K562 (cell line): Measurements from ENCODE around the gene MBNL2. TPM values are rescaled to one million over a fixed set of nuclear protein-coding genes. Genes with fewer than 3 reads are reported as not detected.
A peak's percentile ranks its signal among the peaks of the same experiment; 100 is the strongest.

ENCODE experiments used
- ATAC-seq: fragments of 200-7000 bp; cut with Tn5 transposase; 3 replicates; pipeline ENCODE4 v1.9.1; 2020; ENCODE audit warnings: moderate library complexity
- BruUV-seq: library from RNA; stranded (reverse); fragments of 400-500 nt; replicated peaks from 2 replicates; lab custom pipeline; 2021; lab: Mats Ljungman, UMichigan
- CTCF ChIA-PET: fragments of 300-600 bp; formaldehyde crosslinking; extraction: SDS; loops from one replicate; lab custom pipeline; 2021; ENCODE audit warnings: low intra/inter-chr PET ratio; lab: Yijun Ruan, JAX
- POLR2A ChIA-PET: fragments of 300-600, 350-650 bp; sonication (Branson Sonifier 250); formaldehyde crosslinking; extraction: SDS; loops from one replicate; lab custom pipeline; 2021; ENCODE audit warnings: antibody characterized with exemption, inconsistent platforms; lab: Yijun Ruan, JAX
- DNase-seq, 4 experiments: peaks; one replicate each; pipeline versions ENCODE4 v3.0.0 to v3.0.0-alpha.2; 2011 to 2018; ENCODE audit warnings: low spot score in 3 of 4, mixed read lengths in 3 of 4; ENCODE audit errors: extremely low read depth in 1 of 4
- FAIRE-seq: peaks from 2 replicates; lab custom pipeline; 2011; peaks lifted over from hg19 to GRCh38; lab: Jason Lieb, UNC
- H2AFZ ChIP-seq: 2 replicates; pipeline ENCODE4 v1.6.0; 2011; ENCODE audit warnings: low read depth, low read length, control low read depth, inconsistent platforms
- H3K27ac ChIP-seq: fragments of 200-600 bp; 3 replicates; pipeline ENCODE4 v1.8.0; 2011; ENCODE audit warnings: low read depth, mild to moderate bottlenecking, control low read depth, inconsistent platforms, low read length, moderate library complexity, mixed read lengths; ENCODE audit errors: extremely low read depth
- H3K27me3 ChIP-seq, 2 experiments: fragments of 300-600 bp in 1 of 2; 2 replicates in 1 of 2; 3 replicates in 1 of 2; pipeline versions ENCODE4 v1.6.0 to v1.8.0; 2011; ENCODE audit warnings: inconsistent platforms in 2 of 2, low read length in 2 of 2, mild to moderate bottlenecking in 1 of 2, mixed read lengths in 1 of 2, moderate library complexity in 1 of 2; ENCODE audit not compliant: control insufficient read depth in 2 of 2, insufficient read depth in 2 of 2
- H3K36me3 ChIP-seq: fragments of 300-600 bp; 3 replicates; pipeline ENCODE4 v1.8.0; 2011; ENCODE audit warnings: mild to moderate bottlenecking, low read length, inconsistent platforms; ENCODE audit not compliant: control insufficient read depth, insufficient read depth
- H3K4me1 ChIP-seq, 2 experiments: fragments of 200-600 bp in 1 of 2; replicated peaks in 1 of 2; 2 replicates in 1 of 2; 3 replicates in 1 of 2; pipeline versions ENCODE4 v1.5.1 to v1.8.0; 2011; ENCODE audit warnings: inconsistent platforms in 2 of 2, low read length in 2 of 2, mild to moderate bottlenecking in 1 of 2, mixed read lengths in 1 of 2, moderate library complexity in 1 of 2; ENCODE audit not compliant: control insufficient read depth in 2 of 2, insufficient read depth in 2 of 2
- H3K4me2 ChIP-seq: 2 replicates; pipeline ENCODE4 v1.6.1; 2011; ENCODE audit warnings: low read length, control low read depth, inconsistent platforms, mixed read lengths; ENCODE audit not compliant: insufficient read depth
- H3K4me3 ChIP-seq: fragments of 200-600 bp; sonication (generic), shearing (Covaris generic); 2 replicates; pipeline ENCODE4 v1.5.1; 2016; ENCODE audit warnings: control low read depth, inconsistent platforms
- H3K79me2 ChIP-seq: fragments of 200-600 bp; 3 replicates; pipeline ENCODE4 v1.8.0; 2011; ENCODE audit warnings: low read length, inconsistent platforms; ENCODE audit not compliant: control insufficient read depth, insufficient read depth
- H3K9ac ChIP-seq, 2 experiments: 2 replicates each; pipeline versions ENCODE4 v1.6.0 to v1.6.1; 2011; ENCODE audit warnings: low read depth in 2 of 2, low read length in 2 of 2, control low read depth in 1 of 2, inconsistent platforms in 1 of 2, mild to moderate bottlenecking in 1 of 2, mixed read lengths in 1 of 2; ENCODE audit not compliant: insufficient read depth in 1 of 2
- H3K9me1 ChIP-seq: one replicate; pipeline ENCODE4 v1.6.0; 2011; ENCODE audit warnings: inconsistent platforms, mild to moderate bottlenecking, low read length, moderate library complexity; ENCODE audit not compliant: control insufficient read depth, insufficient read depth
- H3K9me3 ChIP-seq: replicated peaks from 2 replicates; pipeline ENCODE4 v1.5.1; 2011; ENCODE audit warnings: low read depth, low read length, inconsistent platforms; ENCODE audit not compliant: control insufficient read depth, insufficient read depth
- H4K20me1 ChIP-seq: replicated peaks from 2 replicates; pipeline ENCODE4 v1.6.1; 2011; ENCODE audit warnings: low read length, inconsistent platforms, mixed read lengths; ENCODE audit not compliant: control insufficient read depth, insufficient read depth
- ARID1B ChIP-seq: fragments of 450-650 bp; IDR thresholded peaks from 2 replicates; pipeline ENCODE4 v1.6.1; 2016; ENCODE audit warnings: antibody characterized with exemption, mild to moderate bottlenecking, inconsistent platforms
- IRF2 ChIP-seq: sonication (generic); formaldehyde crosslinking; IDR thresholded peaks from 2 replicates; pipeline ENCODE4 v1.8.1; 2022; ENCODE audit warnings: mild to moderate bottlenecking, missing genetic modification reagents
- MECOM ChIP-seq: fragments of 250-450 bp; sonication (Bioruptor Pico); IDR thresholded peaks from 2 replicates; pipeline ENCODE4 v1.8.0; 2022; ENCODE audit warnings: inconsistent platforms
- RBBP5 ChIP-seq: fragments of 200-600 bp; sonication (generic); IDR thresholded peaks from 2 replicates; pipeline ENCODE4 v1.6.1; 2012; ENCODE audit warnings: borderline replicate concordance, mild to moderate bottlenecking, low read length, control low read depth, inconsistent platforms; ENCODE audit not compliant: insufficient read depth, poor library complexity, severe bottlenecking
- RBM15 ChIP-seq: fragments of 200-400 bp; formaldehyde crosslinking; IDR thresholded peaks from 2 replicates; pipeline ENCODE4 v1.6.1; 2018; ENCODE audit warnings: mild to moderate bottlenecking, low read length, moderate library complexity; ENCODE audit not compliant: insufficient read depth
- TBP ChIP-seq: optimal IDR thresholded peaks from 2 replicates; pipeline ENCODE3; 2011; ENCODE audit warnings: low read depth, low read length, improper control_type of control experiment
- ZKSCAN1 ChIP-seq: fragments of 150-350 bp; IDR thresholded peaks from 2 replicates; pipeline ENCODE4 v1.6.1; 2016; ENCODE audit warnings: low read depth, low read length
- ZNF212 ChIP-seq: fragments of 450-650 bp; formaldehyde crosslinking; IDR thresholded peaks from 2 replicates; pipeline ENCODE4 v1.4.0; 2020; ENCODE audit warnings: mild to moderate bottlenecking
- ZNF77 ChIP-seq: fragments of 250-450 bp; sonication (Bioruptor Pico); IDR thresholded peaks from 2 replicates; pipeline ENCODE4 v1.5.0; 2020
- WGBS: fragments of 100-300 bp; shearing (Covaris generic); methylation state at CpG from one replicate; pipeline ENCODE4 v1.1.6; 2016; ENCODE audit warnings: low coverage, mixed read lengths; ENCODE audit not compliant: insufficient coverage; ENCODE audit errors: missing lambda C conversion rate; 5-methylcytosine and 5-hydroxymethylcytosine counted together
- in situ Hi-C: fragments of 300-500 bp; cut with MboI; formaldehyde crosslinking; loops from 4 replicates; pipeline ENCODE4 v1.15.0; 2018; ENCODE audit warnings: inconsistent platforms, mixed read lengths
- intact Hi-C: fragments of 100-400 bp; cut with micrococcal nuclease; formaldehyde crosslinking; loops from 2 replicates; pipeline ENCODE4 v1.14.2; 2022
- polyA plus RNA-seq, 8 experiments: library from polyadenylated mRNA; depleted of rRNA in 4 of 8; stranded (reverse) in 5 of 8; unstranded in 3 of 8; fragments of >200 nt; fragmentation: Nextera tagmentation in 2 of 8; fragmentation: Illumina TruSeq in 1 of 8; extraction: Ambion mirVana in 2 of 8; extraction: Trizol in 1 of 8; gene quantifications; 2 replicates each; pipeline versions ENCODE4 v1.2.1 to v1.2.3, GENCODE V29; 2011 to 2014; ENCODE audit warnings: inconsistent platforms in 1 of 8, missing spikeins in 1 of 8
- total RNA-seq, 7 experiments: library from RNA; depleted of rRNA in 6 of 7; stranded (reverse); fragments of >200 nt in 6 of 7; fragmentation: Illumina TruSeq in 2 of 7; extraction: Trizol in 2 of 7; gene quantifications; 2 replicates each; pipeline versions ENCODE4 v1.2.1 to v1.2.3, GENCODE V29; 2011 to 2021; ENCODE audit warnings: low replicate concordance in 1 of 7
- TF ChIP-seq, protein P1 (sequence below), 2 experiments: fragments of 450-650 bp; IDR thresholded peaks; 2 replicates each; pipeline ENCODE4 v1.6.1; 2018; ENCODE audit warnings: mild to moderate bottlenecking in 2 of 2, low read depth in 1 of 2; ENCODE audit not compliant: partially characterized antibody in 2 of 2
- TF ChIP-seq, protein P2 (sequence below): fragments of 150-350 bp; IDR thresholded peaks from 2 replicates; pipeline ENCODE4 v1.6.1; 2014; ENCODE audit warnings: low read depth, mild to moderate bottlenecking, low read length, borderline replicate concordance

Gene MBNL2
- total and polyA plus RNA-seq, 9 of the 15 experiments (the other 6 are each of a cell fraction or from before 2014, with no cell fraction given): 7.0 to 24.8 (median 13.8) TPM

DNA sequence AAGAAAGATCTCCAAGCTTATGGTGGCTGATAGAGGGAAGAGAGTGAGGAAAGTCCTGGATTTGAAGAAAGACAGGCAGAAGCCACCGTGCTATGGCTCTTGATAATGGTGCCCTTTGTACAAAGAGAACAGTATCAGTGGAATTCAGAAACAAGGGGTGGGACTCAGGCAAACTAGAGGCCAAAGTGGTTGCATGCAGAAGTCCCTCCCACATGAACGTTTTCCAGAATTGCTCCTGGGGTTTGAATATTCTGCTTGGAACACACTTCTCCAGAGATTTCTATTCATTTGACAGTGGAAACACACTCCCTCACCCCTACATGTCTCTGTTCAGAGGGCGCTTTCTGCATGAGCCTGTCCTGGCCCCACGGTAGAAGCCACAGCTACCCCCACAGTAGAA lies 10.1 kb upstream of the MBNL2 start:
- no peak for FAIRE-seq

More for the DNA sequence above, 10.1 kb upstream of the MBNL2 start:
- H3K4me1 ChIP-seq: no peaks in the 10 kb centered on the region; a peak in 1 of 5 replicates
- H3K9me1 ChIP-seq: no peaks in the 10 kb centered on the region
- 42% methylated on average over 4 of the region's 4 CpGs for WGBS
- no peak overlapping the region for H3K4me2 ChIP-seq
- in situ Hi-C loops (loop anchor here (5.0 kb wide), 1 partner anchor 95 kb away; no protein-coding TSS in a partner anchor), intact Hi-C loops (loop anchor here (1.0 to 2.0 kb wide), 2 partner anchors 102 to 181 kb away; no protein-coding TSS in a partner anchor)
- no peaks in the 10 kb centered on the region for H3K36me3 ChIP-seq
- H2AFZ ChIP-seq: no peak overlapping the region
- no peaks in the 10 kb centered on the region for H3K79me2 ChIP-seq
- no peak overlapping the region for H3K9ac ChIP-seq
- no peak overlapping the region for H3K4me3 ChIP-seq
- H3K9me3 ChIP-seq: no peaks in the 10 kb centered on the region
- H3K27me3 ChIP-seq: no peaks in the 10 kb centered on the region
- POLR2A ChIA-PET: interaction anchor here (0.7 kb wide), 1 partner anchor 46 kb away, joined by 3 read pairs; no protein-coding TSS in a partner anchor
- TF ChIP-seq ZNF77 (CRISPR knock-in tag) (no peak), IRF2 (no peak), TBP (no peak), ZNF212 (CRISPR knock-in tag) (no peak), ZKSCAN1 (no peak), ARID1B (no peak), MECOM (no peak), RBBP5 (no peak), RBM15 (no peak)
- TF ChIP-seq, protein P1, sequence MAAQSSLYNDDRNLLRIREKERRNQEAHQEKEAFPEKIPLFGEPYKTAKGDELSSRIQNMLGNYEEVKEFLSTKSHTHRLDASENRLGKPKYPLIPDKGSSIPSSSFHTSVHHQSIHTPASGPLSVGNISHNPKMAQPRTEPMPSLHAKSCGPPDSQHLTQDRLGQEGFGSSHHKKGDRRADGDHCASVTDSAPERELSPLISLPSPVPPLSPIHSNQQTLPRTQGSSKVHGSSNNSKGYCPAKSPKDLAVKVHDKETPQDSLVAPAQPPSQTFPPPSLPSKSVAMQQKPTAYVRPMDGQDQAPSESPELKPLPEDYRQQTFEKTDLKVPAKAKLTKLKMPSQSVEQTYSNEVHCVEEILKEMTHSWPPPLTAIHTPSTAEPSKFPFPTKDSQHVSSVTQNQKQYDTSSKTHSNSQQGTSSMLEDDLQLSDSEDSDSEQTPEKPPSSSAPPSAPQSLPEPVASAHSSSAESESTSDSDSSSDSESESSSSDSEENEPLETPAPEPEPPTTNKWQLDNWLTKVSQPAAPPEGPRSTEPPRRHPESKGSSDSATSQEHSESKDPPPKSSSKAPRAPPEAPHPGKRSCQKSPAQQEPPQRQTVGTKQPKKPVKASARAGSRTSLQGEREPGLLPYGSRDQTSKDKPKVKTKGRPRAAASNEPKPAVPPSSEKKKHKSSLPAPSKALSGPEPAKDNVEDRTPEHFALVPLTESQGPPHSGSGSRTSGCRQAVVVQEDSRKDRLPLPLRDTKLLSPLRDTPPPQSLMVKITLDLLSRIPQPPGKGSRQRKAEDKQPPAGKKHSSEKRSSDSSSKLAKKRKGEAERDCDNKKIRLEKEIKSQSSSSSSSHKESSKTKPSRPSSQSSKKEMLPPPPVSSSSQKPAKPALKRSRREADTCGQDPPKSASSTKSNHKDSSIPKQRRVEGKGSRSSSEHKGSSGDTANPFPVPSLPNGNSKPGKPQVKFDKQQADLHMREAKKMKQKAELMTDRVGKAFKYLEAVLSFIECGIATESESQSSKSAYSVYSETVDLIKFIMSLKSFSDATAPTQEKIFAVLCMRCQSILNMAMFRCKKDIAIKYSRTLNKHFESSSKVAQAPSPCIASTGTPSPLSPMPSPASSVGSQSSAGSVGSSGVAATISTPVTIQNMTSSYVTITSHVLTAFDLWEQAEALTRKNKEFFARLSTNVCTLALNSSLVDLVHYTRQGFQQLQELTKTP (IDR thresholded peaks at IDR 0.05; ENCODE audit: low read depth in 1 of 2, partially characterized antibody in 2 of 2): no peak
- TF ChIP-seq, protein P2, sequence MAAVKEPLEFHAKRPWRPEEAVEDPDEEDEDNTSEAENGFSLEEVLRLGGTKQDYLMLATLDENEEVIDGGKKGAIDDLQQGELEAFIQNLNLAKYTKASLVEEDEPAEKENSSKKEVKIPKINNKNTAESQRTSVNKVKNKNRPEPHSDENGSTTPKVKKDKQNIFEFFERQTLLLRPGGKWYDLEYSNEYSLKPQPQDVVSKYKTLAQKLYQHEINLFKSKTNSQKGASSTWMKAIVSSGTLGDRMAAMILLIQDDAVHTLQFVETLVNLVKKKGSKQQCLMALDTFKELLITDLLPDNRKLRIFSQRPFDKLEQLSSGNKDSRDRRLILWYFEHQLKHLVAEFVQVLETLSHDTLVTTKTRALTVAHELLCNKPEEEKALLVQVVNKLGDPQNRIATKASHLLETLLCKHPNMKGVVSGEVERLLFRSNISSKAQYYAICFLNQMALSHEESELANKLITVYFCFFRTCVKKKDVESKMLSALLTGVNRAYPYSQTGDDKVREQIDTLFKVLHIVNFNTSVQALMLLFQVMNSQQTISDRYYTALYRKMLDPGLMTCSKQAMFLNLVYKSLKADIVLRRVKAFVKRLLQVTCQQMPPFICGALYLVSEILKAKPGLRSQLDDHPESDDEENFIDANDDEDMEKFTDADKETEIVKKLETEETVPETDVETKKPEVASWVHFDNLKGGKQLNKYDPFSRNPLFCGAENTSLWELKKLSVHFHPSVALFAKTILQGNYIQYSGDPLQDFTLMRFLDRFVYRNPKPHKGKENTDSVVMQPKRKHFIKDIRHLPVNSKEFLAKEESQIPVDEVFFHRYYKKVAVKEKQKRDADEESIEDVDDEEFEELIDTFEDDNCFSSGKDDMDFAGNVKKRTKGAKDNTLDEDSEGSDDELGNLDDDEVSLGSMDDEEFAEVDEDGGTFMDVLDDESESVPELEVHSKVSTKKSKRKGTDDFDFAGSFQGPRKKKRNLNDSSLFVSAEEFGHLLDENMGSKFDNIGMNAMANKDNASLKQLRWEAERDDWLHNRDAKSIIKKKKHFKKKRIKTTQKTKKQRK: no peak
- CTCF ChIA-PET: interaction anchor here (1.3 kb wide), 1 partner anchor 102 kb away, joined by 5 read pairs; no protein-coding TSS in a partner anchor
- BruUV-seq: no TSS peak
- H4K20me1 ChIP-seq: no peaks in the 10 kb centered on the region
- ATAC-seq: peak; percentile 34
- no peak overlapping the region for H3K27ac ChIP-seq
- no peak for DNase-seq
